Thyroid gland (tissue), 4 donors: Measurements from ENCODE around the gene STX1A. TPM values are rescaled to one million over a fixed set of nuclear protein-coding genes. Genes with fewer than 3 reads are reported as not detected.
"Not testable (repeated sequence)": the region's sequence is repeated elsewhere in the genome, so short reads cannot be mapped to it uniquely, and the experiment has no call there.

Source experiments
- DNase-seq, 2 donors: peaks; one replicate each; pipeline ENCODE4 v3.0.0-alpha.2; 2019
- H3K27ac ChIP-seq, 3 donors: fragments of 200-600 bp; sonication (generic); 1 replicate in 2 of 3; 2 replicates in 1 of 3; pipeline ENCODE4 v1.5.1; 2016 to 2019; ENCODE audit warnings: mild to moderate bottlenecking in 1 of 3, moderate library complexity in 1 of 3
- H3K27me3 ChIP-seq: fragments of 200-600 bp; sonication (generic); one replicate; pipeline ENCODE4 v1.5.1; 2019
- H3K36me3 ChIP-seq, 2 donors: fragments of 200-600 bp; sonication (generic); one replicate each; pipeline ENCODE4 v1.5.1; 2016 to 2019
- H3K4me1 ChIP-seq, 2 donors: fragments of 200-600 bp; sonication (generic); one replicate each; pipeline ENCODE4 v1.5.1; 2017 to 2019
- H3K4me3 ChIP-seq, 3 donors: fragments of 200-600 bp; sonication (generic); replicated peaks in 1 of 3; 1 replicate in 2 of 3; 2 replicates in 1 of 3; pipeline ENCODE4 v1.5.1; 2016; ENCODE audit warnings: mild to moderate bottlenecking in 1 of 3
- H3K9me3 ChIP-seq: fragments of 200-600 bp; sonication (generic); one replicate; pipeline ENCODE4 v1.5.1; 2017
- POLR2A ChIP-seq, 2 donors: fragments of 450-650 bp; IDR thresholded peaks; one replicate each; pipeline ENCODE4 v1.6.1; 2017; ENCODE audit warnings: antibody characterized with exemption in 2 of 2, mild to moderate bottlenecking in 2 of 2, moderate library complexity in 1 of 2
- WGBS, 2 donors: methylation state at CpG; one replicate each; pipeline ENCODE4 v1.1.5; 2017; 5-methylcytosine and 5-hydroxymethylcytosine counted together
- intact Hi-C: fragments of 100-400 bp; cut with DNase I; formaldehyde crosslinking; loops from one replicate; pipeline ENCODE4 v1.15.1; 2023
- total RNA-seq, 4 donors: library from RNA; depleted of rRNA; stranded (reverse); fragments of >200 nt; gene quantifications; one replicate each; pipeline ENCODE4 v1.2.3, GENCODE V29; 2016
- TF ChIP-seq, protein P1 (sequence below), 6 experiments: fragments of 200-600 bp in 3 of 6; fragments of 450-650 bp in 3 of 6; sonication (generic) in 3 of 6; IDR thresholded peaks; one replicate each; pipeline ENCODE4 v1.5.1; 2016 to 2019; ENCODE audit warnings: antibody characterized with exemption in 6 of 6, mild to moderate bottlenecking in 2 of 6, inconsistent platforms in 1 of 6, moderate library complexity in 1 of 6

The STX1A gene
- total RNA-seq, 4 donors from 2014 or later = 4.4 to 9.5 (median 7.2) TPM

DNA sequence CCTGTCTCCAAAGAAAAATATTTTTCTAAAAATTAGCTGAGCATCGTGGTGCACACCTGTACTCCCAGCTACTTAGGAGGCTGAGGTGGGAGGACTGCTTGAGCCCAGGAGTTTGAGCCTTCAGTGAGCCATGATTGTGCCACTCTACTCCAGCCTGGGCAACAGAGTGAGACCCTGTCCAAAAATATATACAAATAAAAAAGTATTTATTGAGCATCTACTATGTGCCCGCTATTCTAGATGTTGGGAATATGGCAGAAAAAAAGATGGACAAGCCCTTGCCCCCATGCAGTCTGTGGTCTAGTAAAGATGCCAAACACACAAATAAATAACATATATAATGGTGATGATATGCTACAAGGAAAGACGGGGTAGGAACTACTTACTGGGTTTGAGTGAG is 4.3 kb upstream of the STX1A start:
- intact Hi-C loops = no loop called here
- Histone ChIP-seq H3K27ac (no peak overlapping the region), H3K4me3 (no peak overlapping the region), H3K4me1 (peaks cover 10 to 17% of the 10 kb centered on the region in 2 donors), H3K36me3 (no peaks in the 10 kb centered on the region), H3K27me3 (no peaks in the 10 kb centered on the region), H3K9me3 (no peaks in the 10 kb centered on the region)
- DNase-seq = no peak
- no peak for TF ChIP-seq POLR2A (IDR thresholded peaks at IDR 0.05)
- TF ChIP-seq, protein P1, sequence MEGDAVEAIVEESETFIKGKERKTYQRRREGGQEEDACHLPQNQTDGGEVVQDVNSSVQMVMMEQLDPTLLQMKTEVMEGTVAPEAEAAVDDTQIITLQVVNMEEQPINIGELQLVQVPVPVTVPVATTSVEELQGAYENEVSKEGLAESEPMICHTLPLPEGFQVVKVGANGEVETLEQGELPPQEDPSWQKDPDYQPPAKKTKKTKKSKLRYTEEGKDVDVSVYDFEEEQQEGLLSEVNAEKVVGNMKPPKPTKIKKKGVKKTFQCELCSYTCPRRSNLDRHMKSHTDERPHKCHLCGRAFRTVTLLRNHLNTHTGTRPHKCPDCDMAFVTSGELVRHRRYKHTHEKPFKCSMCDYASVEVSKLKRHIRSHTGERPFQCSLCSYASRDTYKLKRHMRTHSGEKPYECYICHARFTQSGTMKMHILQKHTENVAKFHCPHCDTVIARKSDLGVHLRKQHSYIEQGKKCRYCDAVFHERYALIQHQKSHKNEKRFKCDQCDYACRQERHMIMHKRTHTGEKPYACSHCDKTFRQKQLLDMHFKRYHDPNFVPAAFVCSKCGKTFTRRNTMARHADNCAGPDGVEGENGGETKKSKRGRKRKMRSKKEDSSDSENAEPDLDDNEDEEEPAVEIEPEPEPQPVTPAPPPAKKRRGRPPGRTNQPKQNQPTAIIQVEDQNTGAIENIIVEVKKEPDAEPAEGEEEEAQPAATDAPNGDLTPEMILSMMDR (IDR thresholded peaks at IDR 0.05) = no peak
- 94 to 95% methylated on average over 3 of the region's 3 CpGs for WGBS, 2 donors

DNA sequence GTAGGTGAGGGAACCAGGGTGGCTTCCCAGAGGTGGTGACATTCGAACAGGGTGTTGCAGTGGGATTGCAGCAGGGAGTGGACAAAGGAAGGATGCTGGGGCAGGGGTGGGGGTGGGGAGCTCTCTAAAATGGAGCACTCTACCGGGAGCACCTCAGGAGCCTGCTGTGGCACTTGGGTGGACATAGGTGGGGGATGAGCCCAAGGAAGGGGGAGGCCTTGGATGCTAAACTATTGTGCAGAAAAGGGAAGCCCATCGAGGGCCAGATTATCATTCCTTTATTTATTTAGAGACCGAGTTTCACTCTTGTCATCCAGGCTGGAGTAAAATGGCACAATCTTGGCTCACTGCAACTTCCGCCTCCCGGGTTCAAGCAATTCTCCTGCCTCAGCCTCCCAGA is 3.3 kb upstream of the STX1A start:
- H3K4me1 ChIP-seq = peaks cover 12 to 27% of the 10 kb centered on the region in 2 donors
- no peaks in the 10 kb centered on the region for H3K36me3 ChIP-seq
- intact Hi-C loops = no loop called here
- H3K9me3 ChIP-seq = no peaks in the 10 kb centered on the region
- TF ChIP-seq, protein P1 (IDR thresholded peaks at IDR 0.05) = no peak
- no peak for TF ChIP-seq POLR2A (IDR thresholded peaks at IDR 0.05)
- H3K4me3 ChIP-seq = no peak overlapping the region
- no peak for DNase-seq
- H3K27me3 ChIP-seq = no peaks in the 10 kb centered on the region
- 70 to 79% methylated on average over 6 of the region's 6 CpGs for WGBS, 2 donors
- no peak overlapping the region for H3K27ac ChIP-seq

DNA sequence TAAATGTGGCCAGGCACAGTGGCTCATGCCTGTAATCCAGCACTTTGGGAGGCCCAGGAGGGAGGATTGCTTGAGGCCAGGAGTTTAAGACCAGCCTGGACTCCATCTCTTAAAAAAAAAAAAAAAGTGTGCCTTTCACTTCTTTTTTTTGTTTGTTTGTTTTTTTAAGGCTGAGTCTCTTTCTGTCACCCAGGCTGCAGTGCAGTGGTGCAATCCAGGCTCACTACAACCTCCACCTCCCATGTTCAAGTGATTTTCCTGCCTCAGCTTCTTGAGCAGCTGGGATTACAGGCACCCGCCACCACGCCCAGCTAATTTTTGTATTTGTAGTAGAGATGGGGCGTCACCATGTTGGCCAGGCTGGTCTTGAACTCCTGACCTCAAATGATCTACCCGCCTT is 2.7 kb upstream of the STX1A start:
- intact Hi-C loops = not testable (repeated sequence)

DNA sequence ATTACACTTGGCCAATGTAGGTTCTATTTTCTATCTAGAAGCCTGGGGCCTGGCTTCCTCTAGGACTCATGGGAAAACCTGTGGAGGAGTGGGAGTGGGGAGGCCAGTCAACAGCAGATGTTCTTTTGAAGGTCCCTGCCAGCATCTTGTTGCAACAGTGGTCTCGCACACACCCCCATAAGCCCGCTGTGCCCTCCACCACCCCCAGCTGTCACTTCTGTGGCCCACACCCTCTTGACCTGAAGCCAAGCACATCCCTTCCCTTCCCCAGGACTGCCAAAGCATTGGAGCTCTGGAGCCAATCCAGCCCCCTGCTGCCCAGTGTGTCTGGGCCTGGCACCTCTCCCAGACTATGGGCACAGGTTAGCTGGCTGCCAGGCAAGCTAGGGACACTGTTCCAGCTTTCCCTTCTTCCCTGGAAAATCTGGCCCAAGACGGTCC is 1.9 kb upstream of the STX1A start:
- no peak for TF ChIP-seq POLR2A (IDR thresholded peaks at IDR 0.05)
- TF ChIP-seq, protein P1 (IDR thresholded peaks at IDR 0.05) = peak in 2 of 6 experiments; percentile 8 to 15
- no peaks in the 10 kb centered on the region for H3K9me3 ChIP-seq
- intact Hi-C loops = no loop called here
- H3K36me3 ChIP-seq = no peaks in the 10 kb centered on the region
- peak overlapping the region in 2 of 3 donors; percentile 17 to 24 for H3K27ac ChIP-seq
- WGBS, 2 donors = 21 to 57% methylated on average over 2 to 3 of the region's 3 CpGs
- H3K27me3 ChIP-seq = no peaks in the 10 kb centered on the region
- peak; percentile 95 to 96 for DNase-seq
- H3K4me3 ChIP-seq = no peak overlapping the region
- peaks cover 12 to 29% of the 10 kb centered on the region in 2 donors for H3K4me1 ChIP-seq

More for the DNA sequence above, 2.7 kb upstream of the STX1A start:
- H3K27me3 ChIP-seq, H3K9me3 ChIP-seq, H3K36me3 ChIP-seq, H3K4me3 ChIP-seq, DNase-seq: not testable (repeated sequence)
- WGBS, 2 donors = 77 to 83% methylated on average over 4 of the region's 4 CpGs
- Histone ChIP-seq H3K27ac (peak overlapping the region in 2 of 3 donors; percentile 9 to 17), H3K4me1 (peaks cover 12 to 29% of the 10 kb centered on the region in 2 donors)

DNA sequence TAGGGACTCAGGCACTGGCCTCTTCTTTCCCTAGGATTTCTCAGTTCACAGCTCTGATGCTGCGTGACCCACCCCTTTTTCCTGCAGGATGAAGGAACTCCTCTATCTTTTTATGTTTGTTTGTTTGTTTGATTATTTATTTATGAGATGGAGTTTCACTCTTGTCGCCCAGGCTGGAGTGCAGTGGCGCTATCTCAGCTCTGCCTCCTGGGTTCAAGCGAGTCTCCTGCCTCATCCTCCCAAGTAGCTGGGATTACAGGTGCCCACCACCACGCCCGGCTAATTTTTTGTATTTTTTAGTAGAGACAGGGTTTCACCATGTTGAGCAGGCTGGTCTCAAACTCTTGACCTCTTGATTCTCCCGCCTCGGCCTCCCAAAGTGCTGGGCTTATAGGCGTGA is 974 bp upstream of the STX1A start:
- H3K4me1 ChIP-seq = peaks cover 12 to 29% of the 10 kb centered on the region in 2 donors
- intact Hi-C loops, H3K9me3 ChIP-seq, H3K36me3 ChIP-seq, H3K4me3 ChIP-seq, DNase-seq, H3K27ac ChIP-seq, H3K27me3 ChIP-seq: not testable (repeated sequence)
- 95 to 96% methylated on average over 9 of the region's 9 CpGs for WGBS, 2 donors

DNA sequence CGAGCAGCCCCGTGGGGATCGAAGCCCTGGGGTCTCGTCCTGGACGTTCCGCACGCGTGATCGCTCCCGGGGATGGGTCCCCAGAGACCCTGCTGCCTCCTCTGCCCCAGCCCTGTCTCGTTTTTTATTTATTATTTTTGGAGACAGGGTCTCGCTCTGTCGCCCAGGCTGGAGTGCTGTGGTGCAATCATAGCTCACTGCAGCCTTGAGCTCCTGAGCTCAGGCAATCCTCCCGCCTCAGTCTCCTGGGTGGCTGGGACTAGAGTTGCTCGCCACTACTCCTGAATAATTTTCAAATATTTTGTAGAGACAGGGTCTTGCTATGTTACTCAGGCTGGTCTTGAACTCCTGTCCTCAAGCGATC is 319 bp upstream of the STX1A start:
- H3K9me3 ChIP-seq = no peaks in the 10 kb centered on the region
- TF ChIP-seq, protein P1 (IDR thresholded peaks at IDR 0.05) = no peak
- no peak for TF ChIP-seq POLR2A (IDR thresholded peaks at IDR 0.05)
- intact Hi-C loops = no loop called here
- no peak overlapping the region for H3K27ac ChIP-seq
- peaks cover 12 to 29% of the 10 kb centered on the region in 2 donors for H3K4me1 ChIP-seq
- no peaks in the 10 kb centered on the region for H3K27me3 ChIP-seq
- peak; percentile 44 to 47 for DNase-seq
- H3K36me3 ChIP-seq = no peaks in the 10 kb centered on the region
- H3K4me3 ChIP-seq = peak overlapping the region in 1 of 3 donors; percentile 19
- 15 to 26% methylated on average over 6 to 10 of the region's 16 CpGs for WGBS, 2 donors
